ENCODE results near the gene CAMK2D. TPM values are rescaled to one million over a fixed set of nuclear protein-coding genes. Genes with fewer than 3 reads are reported as not detected.

The CAMK2D gene
- polyA plus RNA-seq, 2 of the 4 experiments (the other 2 are of a cell fraction), result 19.1 to 59.9 TPM

- Histone ChIP-seq H3K9me3 (no peaks in the 10 kb centered on the region), H3K27ac (no peak overlapping the region), H3K4me3 (no peak overlapping the region), H3K4me2 (no peak overlapping the region), H3K4me1 (peaks cover 9% of the 10 kb centered on the region; the same call in 2 of the 3 replicates)
- no peak for DNase-seq (ENCODE audit: low read depth in 1 of 2, low spot score in 1 of 2)
- WGBS (ENCODE audit: missing lambda C conversion rate), result 91% methylated on average over 8 of the region's 8 CpGs
- no peak for FAIRE-seq
- ChIA-PET POLR2A (no interaction called here), CTCF (interaction anchor here (1.6 kb wide), 1 partner anchor 8 kb away, joined by 4 read pairs; no protein-coding TSS in a partner anchor)
- no peak for TF ChIP-seq FOXS1 (CRISPR knock-in tag; IDR thresholded peaks at IDR 0.05)
- no peak for TF ChIP-seq REST (IDR thresholded peaks at IDR 0.05)
- no peak for TF ChIP-seq HES2 (IDR thresholded peaks at IDR 0.05)
- TF ChIP-seq RAD21 (conservative IDR thresholded peaks at IDR 0.05 in 1 of 2, IDR thresholded peaks at IDR 0.05 in 1 of 2), result no peak
- no peak for TF ChIP-seq SREBF2 (IDR thresholded peaks at IDR 0.05)
- TF ChIP-seq NFE2L2 (conservative IDR thresholded peaks at IDR 0.05; ENCODE audit: low read length), result no peak
- no peak for TF ChIP-seq CBX8 (IDR thresholded peaks at IDR 0.05)
- TF ChIP-seq FOSL2 (IDR thresholded peaks at IDR 0.05), result no peak
- TF ChIP-seq FOSL2 (CRISPR knock-in tag; IDR thresholded peaks at IDR 0.05), result no peak
- TF ChIP-seq HMGXB4 (CRISPR knock-in tag; IDR thresholded peaks at IDR 0.05; ENCODE audit: borderline replicate concordance), result no peak
- TF ChIP-seq JUNB (IDR thresholded peaks at IDR 0.05), result no peak
- TF ChIP-seq CBX2 (IDR thresholded peaks at IDR 0.05; ENCODE audit: borderline replicate concordance, low read depth), result no peak
- TF ChIP-seq ESRRA (IDR thresholded peaks at IDR 0.05; ENCODE audit: borderline replicate concordance, low read length), result no peak
- TF ChIP-seq ZNF302 (CRISPR knock-in tag; IDR thresholded peaks at IDR 0.05), result no peak
- no peak for TF ChIP-seq NR3C1 (IDR thresholded peaks at IDR 0.05)
- TF ChIP-seq RCOR1 (IDR thresholded peaks at IDR 0.05; ENCODE audit: low read depth, low read length), result no peak
- no peak for TF ChIP-seq EHF (CRISPR knock-in tag; IDR thresholded peaks at IDR 0.05)
- TF ChIP-seq ELK1 (IDR thresholded peaks at IDR 0.05; ENCODE audit: low read depth, low read length), result no peak
- TF ChIP-seq HOXB5 (CRISPR knock-in tag; IDR thresholded peaks at IDR 0.05), result no peak
- TF ChIP-seq HOXA7 (CRISPR knock-in tag; IDR thresholded peaks at IDR 0.05), result no peak
- no peak for TF ChIP-seq TP53 (CRISPR knock-in tag; IDR thresholded peaks at IDR 0.05)
- ATAC-seq, result no peak
Observed at GRCh38 chr4:113457121-113457520, 304.4 kb downstream of the CAMK2D start.

- no peak overlapping the region for H3K27ac ChIP-seq
- DNase-seq (ENCODE audit: low read depth in 1 of 2, low spot score in 1 of 2) (no peak), FAIRE-seq (no peak), ATAC-seq (no peak)
- no peaks in the 10 kb centered on the region for H3K9me3 ChIP-seq
- 95% methylated on average over 2 of the region's 2 CpGs for WGBS (ENCODE audit: missing lambda C conversion rate)
- no peak overlapping the region for H3K4me2 ChIP-seq
- ChIA-PET POLR2A (no interaction called here), CTCF (interaction anchor here (0.9 to 1.0 kb wide), 2 partner anchors 13 to 92 kb away, joined by 3 read pairs; no protein-coding TSS in a partner anchor)
- no peak overlapping the region for H3K4me3 ChIP-seq
- peaks cover 9% of the 10 kb centered on the region; the same call in 2 of the 3 replicates for H3K4me1 ChIP-seq
- TF ChIP-seq HES2 (IDR thresholded peaks at IDR 0.05), result no peak
- no peak for TF ChIP-seq BCL3 (IDR thresholded peaks at IDR 0.05)
- no peak for TF ChIP-seq ATOH8 (CRISPR knock-in tag; IDR thresholded peaks at IDR 0.05; ENCODE audit: low read depth)
- TF ChIP-seq CBX2 (IDR thresholded peaks at IDR 0.05; ENCODE audit: borderline replicate concordance, low read depth), result no peak
- no peak for TF ChIP-seq RARB (CRISPR knock-in tag; IDR thresholded peaks at IDR 0.05)
- no peak for TF ChIP-seq PBX3 (IDR thresholded peaks at IDR 0.05)
- TF ChIP-seq MAX (IDR thresholded peaks at IDR 0.05), result no peak
- TF ChIP-seq HOXB13 (CRISPR knock-in tag; IDR thresholded peaks at IDR 0.05; ENCODE audit: low read depth), result no peak
- TF ChIP-seq HDAC2 (IDR thresholded peaks at IDR 0.05), result no peak
- no peak for TF ChIP-seq CHD2 (IDR thresholded peaks at IDR 0.05; ENCODE audit: low read length, partially characterized antibody)
Observed at GRCh38 chr4:113455061-113455460, 306.5 kb downstream of the CAMK2D start.

Data from A549 (cell line).